ENCODE data around the gene RTL10.

The RTL10 gene

DNA sequence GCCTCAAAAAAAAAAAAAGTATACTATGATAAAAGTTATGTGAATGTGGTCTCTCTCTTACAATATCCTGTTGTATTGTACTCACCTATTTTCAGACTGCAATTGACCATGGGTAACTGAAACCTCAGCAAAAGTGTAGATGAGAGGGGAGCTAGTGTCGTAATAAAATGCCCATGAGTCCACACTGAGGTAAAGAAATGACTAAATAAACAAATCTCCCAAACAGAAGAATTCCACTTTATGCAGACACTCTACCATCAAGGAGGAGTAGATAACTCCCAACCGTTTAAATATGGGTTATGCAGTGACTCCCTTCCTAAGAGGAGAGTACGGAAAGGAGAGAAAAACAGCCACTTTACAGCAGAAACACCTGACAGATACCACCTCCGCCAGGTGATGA is 14.6 kb downstream of the RTL10 start:
- no peak for TF ChIP-seq SIN3A (IDR thresholded peaks at IDR 0.05; ENCODE audit: borderline replicate concordance, insufficient read depth, low read length)
- no peak for TF ChIP-seq TAF1 (IDR thresholded peaks at IDR 0.05; ENCODE audit: borderline replicate concordance, insufficient read depth, low read length)
- TF ChIP-seq POLR2AphosphoS5 (IDR thresholded peaks at IDR 0.05; ENCODE audit: low read depth, low read length): no peak
- TF ChIP-seq, protein P1, sequence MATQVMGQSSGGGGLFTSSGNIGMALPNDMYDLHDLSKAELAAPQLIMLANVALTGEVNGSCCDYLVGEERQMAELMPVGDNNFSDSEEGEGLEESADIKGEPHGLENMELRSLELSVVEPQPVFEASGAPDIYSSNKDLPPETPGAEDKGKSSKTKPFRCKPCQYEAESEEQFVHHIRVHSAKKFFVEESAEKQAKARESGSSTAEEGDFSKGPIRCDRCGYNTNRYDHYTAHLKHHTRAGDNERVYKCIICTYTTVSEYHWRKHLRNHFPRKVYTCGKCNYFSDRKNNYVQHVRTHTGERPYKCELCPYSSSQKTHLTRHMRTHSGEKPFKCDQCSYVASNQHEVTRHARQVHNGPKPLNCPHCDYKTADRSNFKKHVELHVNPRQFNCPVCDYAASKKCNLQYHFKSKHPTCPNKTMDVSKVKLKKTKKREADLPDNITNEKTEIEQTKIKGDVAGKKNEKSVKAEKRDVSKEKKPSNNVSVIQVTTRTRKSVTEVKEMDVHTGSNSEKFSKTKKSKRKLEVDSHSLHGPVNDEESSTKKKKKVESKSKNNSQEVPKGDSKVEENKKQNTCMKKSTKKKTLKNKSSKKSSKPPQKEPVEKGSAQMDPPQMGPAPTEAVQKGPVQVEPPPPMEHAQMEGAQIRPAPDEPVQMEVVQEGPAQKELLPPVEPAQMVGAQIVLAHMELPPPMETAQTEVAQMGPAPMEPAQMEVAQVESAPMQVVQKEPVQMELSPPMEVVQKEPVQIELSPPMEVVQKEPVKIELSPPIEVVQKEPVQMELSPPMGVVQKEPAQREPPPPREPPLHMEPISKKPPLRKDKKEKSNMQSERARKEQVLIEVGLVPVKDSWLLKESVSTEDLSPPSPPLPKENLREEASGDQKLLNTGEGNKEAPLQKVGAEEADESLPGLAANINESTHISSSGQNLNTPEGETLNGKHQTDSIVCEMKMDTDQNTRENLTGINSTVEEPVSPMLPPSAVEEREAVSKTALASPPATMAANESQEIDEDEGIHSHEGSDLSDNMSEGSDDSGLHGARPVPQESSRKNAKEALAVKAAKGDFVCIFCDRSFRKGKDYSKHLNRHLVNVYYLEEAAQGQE (IDR thresholded peaks at IDR 0.05; ENCODE audit: insufficient read depth in 1 of 2, low read depth in 2 of 2, low read length in 2 of 2): no peak
- TF ChIP-seq FOXP2 (optimal IDR thresholded peaks at IDR 0.05; ENCODE audit: borderline replicate concordance, extremely low read depth, extremely low read length, insufficient read depth): no peak

DNA sequence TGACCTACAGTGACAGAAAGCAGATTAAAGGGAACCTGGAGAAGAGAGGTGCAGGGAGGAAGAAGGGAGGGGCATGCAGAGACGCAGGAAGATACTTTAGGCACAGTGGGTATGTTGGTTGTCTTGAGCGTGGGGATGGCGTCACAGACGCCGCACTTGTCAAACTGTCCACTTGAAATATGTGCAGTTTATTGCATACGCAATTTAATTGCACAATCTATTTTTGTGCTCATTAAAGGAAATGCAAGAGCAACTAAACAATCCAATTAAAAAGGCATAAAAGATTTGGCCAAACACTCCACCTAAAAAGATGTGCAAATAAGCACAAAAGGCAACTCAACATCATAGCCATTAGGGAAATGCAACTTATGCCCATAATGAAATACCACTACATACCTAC is 16.8 kb downstream of the RTL10 start:
- TF ChIP-seq POLR2AphosphoS5 (IDR thresholded peaks at IDR 0.05; ENCODE audit: low read depth, low read length) (no peak), FOXP2 (optimal IDR thresholded peaks at IDR 0.05; ENCODE audit: borderline replicate concordance, extremely low read depth, extremely low read length, insufficient read depth) (no peak), TAF1 (IDR thresholded peaks at IDR 0.05; ENCODE audit: borderline replicate concordance, insufficient read depth, low read length) (no peak), SIN3A (IDR thresholded peaks at IDR 0.05; ENCODE audit: borderline replicate concordance, insufficient read depth, low read length) (no peak)
- TF ChIP-seq, protein P1 (IDR thresholded peaks at IDR 0.05; ENCODE audit: insufficient read depth in 1 of 2, low read depth in 2 of 2, low read length in 2 of 2): no peak

DNA sequence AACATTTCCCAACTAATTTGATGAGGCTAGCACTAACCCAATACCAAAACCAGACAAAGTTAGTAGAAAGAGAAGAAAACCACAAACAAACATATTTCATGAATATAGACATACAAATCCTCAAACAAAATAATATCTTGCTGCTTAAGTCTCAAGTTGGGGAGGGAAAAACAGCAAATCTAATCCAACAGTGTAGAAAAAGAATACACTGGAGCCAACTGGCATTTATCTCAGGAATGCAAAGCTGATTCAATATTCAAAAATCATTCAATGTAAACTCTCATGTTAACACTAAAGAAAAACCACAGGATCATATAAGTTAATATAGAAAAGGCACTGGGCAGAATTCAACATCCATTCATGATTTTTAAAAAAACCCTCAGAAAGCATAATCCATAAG is 18.2 kb downstream of the RTL10 start:
- TF ChIP-seq, protein P1 (IDR thresholded peaks at IDR 0.05; ENCODE audit: insufficient read depth in 1 of 2, low read depth in 2 of 2, low read length in 2 of 2): no peak
- TF ChIP-seq POLR2AphosphoS5 (IDR thresholded peaks at IDR 0.05; ENCODE audit: low read depth, low read length) (no peak), FOXP2 (optimal IDR thresholded peaks at IDR 0.05; ENCODE audit: borderline replicate concordance, extremely low read depth, extremely low read length, insufficient read depth) (no peak), TAF1 (IDR thresholded peaks at IDR 0.05; ENCODE audit: borderline replicate concordance, insufficient read depth, low read length) (no peak), SIN3A (IDR thresholded peaks at IDR 0.05; ENCODE audit: borderline replicate concordance, insufficient read depth, low read length) (no peak)

DNA sequence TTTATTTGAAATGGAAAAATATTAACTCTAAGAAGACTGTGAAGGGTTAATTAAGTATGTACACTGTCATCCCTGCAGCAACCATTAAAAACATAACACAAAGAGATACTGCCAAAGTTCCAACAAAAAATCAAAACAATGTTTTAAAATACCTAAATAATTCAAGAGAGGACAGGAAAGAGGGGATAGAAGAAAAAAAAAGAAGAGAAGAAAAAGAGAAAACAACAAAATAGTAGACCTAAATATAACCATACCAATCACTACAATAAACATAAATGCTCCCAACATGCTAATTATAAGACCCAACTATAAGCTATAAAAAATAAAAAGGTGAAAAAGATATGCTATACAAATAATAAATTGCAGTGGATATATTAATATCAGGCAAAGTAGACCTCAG is 20.1 kb downstream of the RTL10 start:
- TF ChIP-seq SIN3A (IDR thresholded peaks at IDR 0.05; ENCODE audit: borderline replicate concordance, insufficient read depth, low read length) (no peak), FOXP2 (optimal IDR thresholded peaks at IDR 0.05; ENCODE audit: borderline replicate concordance, extremely low read depth, extremely low read length, insufficient read depth) (no peak), TAF1 (IDR thresholded peaks at IDR 0.05; ENCODE audit: borderline replicate concordance, insufficient read depth, low read length) (no peak), POLR2AphosphoS5 (IDR thresholded peaks at IDR 0.05; ENCODE audit: low read depth, low read length) (no peak)
- TF ChIP-seq, protein P1 (IDR thresholded peaks at IDR 0.05; ENCODE audit: insufficient read depth in 1 of 2, low read depth in 2 of 2, low read length in 2 of 2): no peak
